Measurements from ENCODE around the gene RBM5.

DNA sequence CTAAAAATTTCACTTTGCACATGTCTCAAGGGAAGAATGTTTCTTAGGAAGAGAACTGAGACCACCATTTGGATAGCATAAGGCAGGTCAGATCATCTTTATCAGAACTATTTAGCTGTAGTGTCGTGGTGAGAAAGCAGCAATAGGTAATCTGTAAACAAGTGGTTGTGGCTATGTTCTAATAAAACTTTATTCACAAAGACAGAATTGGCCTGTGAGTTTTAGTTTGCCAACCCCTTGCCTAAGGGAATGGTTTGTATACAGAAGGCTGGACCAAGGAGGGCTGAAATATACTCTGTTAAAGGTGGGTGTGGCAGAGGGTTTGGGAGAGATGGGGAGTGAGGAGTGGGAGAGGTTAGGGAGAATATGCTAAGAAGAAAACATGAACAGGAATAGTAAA, 10.6 kb upstream of the RBM5 start:
- TF ChIP-seq, protein P1, sequence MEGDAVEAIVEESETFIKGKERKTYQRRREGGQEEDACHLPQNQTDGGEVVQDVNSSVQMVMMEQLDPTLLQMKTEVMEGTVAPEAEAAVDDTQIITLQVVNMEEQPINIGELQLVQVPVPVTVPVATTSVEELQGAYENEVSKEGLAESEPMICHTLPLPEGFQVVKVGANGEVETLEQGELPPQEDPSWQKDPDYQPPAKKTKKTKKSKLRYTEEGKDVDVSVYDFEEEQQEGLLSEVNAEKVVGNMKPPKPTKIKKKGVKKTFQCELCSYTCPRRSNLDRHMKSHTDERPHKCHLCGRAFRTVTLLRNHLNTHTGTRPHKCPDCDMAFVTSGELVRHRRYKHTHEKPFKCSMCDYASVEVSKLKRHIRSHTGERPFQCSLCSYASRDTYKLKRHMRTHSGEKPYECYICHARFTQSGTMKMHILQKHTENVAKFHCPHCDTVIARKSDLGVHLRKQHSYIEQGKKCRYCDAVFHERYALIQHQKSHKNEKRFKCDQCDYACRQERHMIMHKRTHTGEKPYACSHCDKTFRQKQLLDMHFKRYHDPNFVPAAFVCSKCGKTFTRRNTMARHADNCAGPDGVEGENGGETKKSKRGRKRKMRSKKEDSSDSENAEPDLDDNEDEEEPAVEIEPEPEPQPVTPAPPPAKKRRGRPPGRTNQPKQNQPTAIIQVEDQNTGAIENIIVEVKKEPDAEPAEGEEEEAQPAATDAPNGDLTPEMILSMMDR (conservative IDR thresholded peaks at IDR 0.05; ENCODE audit: low read length): no peak
- TF ChIP-seq EZH2phosphoT487 (IDR thresholded peaks at IDR 0.05; ENCODE audit: borderline replicate concordance): no peak

Data from Loucy (cell line).